H9 (cell line): ENCODE data around the gene RAB4B. TPM values are rescaled to one million over a fixed set of nuclear protein-coding genes. Genes with fewer than 3 reads are reported as not detected.
A peak's percentile ranks its signal among the peaks of the same experiment; 100 is the strongest.

Experiments
- DNase-seq: peaks from one replicate; pipeline ENCODE4 v3.0.0-alpha.2; 2017
- H2AFZ ChIP-seq: one replicate; pipeline ENCODE4 v1.6.1; 2013; ENCODE audit warnings: mild to moderate bottlenecking, low read length, control low read depth, moderate library complexity
- H2AK5ac ChIP-seq: 2 replicates; pipeline ENCODE4 v1.6.1; 2013; ENCODE audit warnings: low read length, control low read depth, mixed read lengths; ENCODE audit not compliant: insufficient read length
- H2BK120ac ChIP-seq: one replicate; pipeline ENCODE4 v1.6.1; 2013; ENCODE audit warnings: low read depth, mild to moderate bottlenecking, low read length, control low read depth, inconsistent platforms; ENCODE audit not compliant: poor library complexity, severe bottlenecking
- H2BK12ac ChIP-seq: 2 replicates; pipeline ENCODE4 v1.6.1; 2013; ENCODE audit warnings: low read length, control low read depth, mixed read lengths, low read depth; ENCODE audit not compliant: insufficient read length
- H2BK15ac ChIP-seq: 2 replicates; pipeline ENCODE4 v1.6.1; 2013; ENCODE audit warnings: low read depth, low read length, control low read depth
- H2BK20ac ChIP-seq: one replicate; pipeline ENCODE4 v1.6.1; 2013; ENCODE audit warnings: low read depth, mild to moderate bottlenecking, low read length, control low read depth, inconsistent platforms; ENCODE audit not compliant: poor library complexity, severe bottlenecking
- H2BK5ac ChIP-seq: 2 replicates; pipeline ENCODE4 v1.6.1; 2013; ENCODE audit warnings: low read length, control low read depth, mixed read lengths; ENCODE audit not compliant: insufficient read length
- H3K14ac ChIP-seq: 2 replicates; pipeline ENCODE4 v1.6.1; 2013; ENCODE audit warnings: low read length, control low read depth; ENCODE audit not compliant: insufficient read depth
- H3K18ac ChIP-seq: 2 replicates; pipeline ENCODE4 v1.6.1; 2013; ENCODE audit warnings: low read depth, mild to moderate bottlenecking, mixed read lengths, low read length, control low read depth; ENCODE audit not compliant: insufficient read length
- H3K23ac ChIP-seq: 2 replicates; pipeline ENCODE4 v1.6.1; 2013; ENCODE audit warnings: low read length, control low read depth, mixed read lengths, low read depth; ENCODE audit not compliant: insufficient read length
- H3K23me2 ChIP-seq: 2 replicates; pipeline ENCODE4 v1.6.1; 2013; ENCODE audit warnings: low read depth, mild to moderate bottlenecking, mixed read lengths, low read length, control low read depth; ENCODE audit not compliant: insufficient read length, poor library complexity, severe bottlenecking
- H3K27ac ChIP-seq: 2 replicates; pipeline ENCODE4 v1.5.1; 2013; ENCODE audit warnings: low read length, control low read depth, mixed read lengths, low read depth; ENCODE audit not compliant: insufficient read length
- H3K27me3 ChIP-seq: 2 replicates; pipeline ENCODE4 v1.6.1; 2013; ENCODE audit warnings: low read length, control low read depth, inconsistent platforms; ENCODE audit not compliant: insufficient read depth
- H3K4ac ChIP-seq: 2 replicates; pipeline ENCODE4 v1.6.1; 2013; ENCODE audit warnings: low read depth, mild to moderate bottlenecking, control low read depth, inconsistent platforms, low read length, moderate library complexity
- H3K4me1 ChIP-seq: 2 replicates; pipeline ENCODE4 v1.6.1; 2013; ENCODE audit warnings: low read length, control low read depth, inconsistent platforms; ENCODE audit not compliant: insufficient read depth
- H3K4me2 ChIP-seq: 2 replicates; pipeline ENCODE4 v1.6.1; 2013; ENCODE audit warnings: low read length, control low read depth, mixed read lengths; ENCODE audit not compliant: insufficient read length, insufficient read depth
- H3K56ac ChIP-seq: 2 replicates; pipeline ENCODE4 v1.6.1; 2013; ENCODE audit warnings: low read depth, mild to moderate bottlenecking, mixed read lengths, low read length, control low read depth; ENCODE audit not compliant: insufficient read length
- H3K79me1 ChIP-seq: 2 replicates; pipeline ENCODE4 v1.6.1; 2013; ENCODE audit warnings: low read depth, mild to moderate bottlenecking, moderate library complexity, low read length, control low read depth, inconsistent platforms; ENCODE audit not compliant: insufficient read depth, poor library complexity, severe bottlenecking
- H3K79me2 ChIP-seq: 2 replicates; pipeline ENCODE4 v1.6.1; 2013; ENCODE audit warnings: low read length, control low read depth, inconsistent platforms; ENCODE audit not compliant: insufficient read depth
- H3K9ac ChIP-seq: 2 replicates; pipeline ENCODE4 v1.6.1; 2013; ENCODE audit warnings: low read length, control low read depth, mixed read lengths; ENCODE audit not compliant: insufficient read length; ENCODE audit errors: extremely low read depth
- H3K9me3 ChIP-seq: one replicate; pipeline ENCODE4 v1.6.1; 2013; ENCODE audit warnings: low read depth, low read length, inconsistent platforms; ENCODE audit not compliant: control insufficient read depth
- H3T11ph ChIP-seq: one replicate; pipeline ENCODE4 v1.6.1; 2013; ENCODE audit warnings: mild to moderate bottlenecking, low read length, control low read depth, inconsistent platforms
- H4K20me1 ChIP-seq: one replicate; pipeline ENCODE4 v1.6.1; 2013; ENCODE audit not compliant: control insufficient read depth, insufficient read length, insufficient read depth
- H4K5ac ChIP-seq: 2 replicates; pipeline ENCODE4 v1.6.1; 2013; ENCODE audit warnings: low read depth, mild to moderate bottlenecking, mixed read lengths, low read length, control low read depth; ENCODE audit not compliant: insufficient read length
- H4K8ac ChIP-seq: replicated peaks from 2 replicates; pipeline ENCODE4 v1.6.1; 2013; ENCODE audit warnings: low read length, control low read depth, mixed read lengths, low read depth; ENCODE audit not compliant: insufficient read length
- H4K91ac ChIP-seq: 2 replicates; pipeline ENCODE4 v1.6.1; 2013; ENCODE audit warnings: low read depth, mild to moderate bottlenecking, moderate library complexity, mixed read lengths, low read length, control low read depth; ENCODE audit not compliant: insufficient read length
- H3K27ac Mint-ChIP-seq, 3 experiments: 2 replicates in 2 of 3; 3 replicates in 1 of 3; pipeline ENCODE4 v1.8.0; 2020 to 2021; ENCODE audit warnings: mixed read lengths in 3 of 3, mild to moderate bottlenecking in 1 of 3, moderate library complexity in 1 of 3
- H3K27me3 Mint-ChIP-seq: 2 replicates; pipeline ENCODE4 v1.8.0; 2021; ENCODE audit warnings: low read depth, mild to moderate bottlenecking, moderate library complexity, mixed read lengths
- H3K36me3 Mint-ChIP-seq, 3 experiments: 2 replicates in 2 of 3; 3 replicates in 1 of 3; pipeline ENCODE4 v1.8.0; 2020 to 2021; ENCODE audit warnings: low read depth in 3 of 3, mixed read lengths in 3 of 3; ENCODE audit not compliant: insufficient read depth in 1 of 3
- H3K4me1 Mint-ChIP-seq, 2 experiments: 2 replicates each; pipeline ENCODE4 v1.8.0; 2020; ENCODE audit warnings: mixed read lengths in 2 of 2
- H3K4me3 Mint-ChIP-seq, 2 experiments: 2 replicates in 1 of 2; 3 replicates in 1 of 2; pipeline ENCODE4 v1.8.0; 2020 to 2021; ENCODE audit warnings: mild to moderate bottlenecking in 2 of 2, mixed read lengths in 2 of 2, moderate library complexity in 1 of 2
- H3K9me3 Mint-ChIP-seq, 2 experiments: 2 replicates in 1 of 2; 3 replicates in 1 of 2; pipeline ENCODE4 v1.8.0; 2020; ENCODE audit warnings: mild to moderate bottlenecking in 2 of 2, mixed read lengths in 2 of 2, moderate library complexity in 1 of 2
- WGBS: extraction: QIAGEN DNeasy Blood & Tissue Kit; methylation state at CpG from one replicate; pipeline ENCODE4 v1.1.7; 2013; ENCODE audit warnings: missing lambda C conversion rate, low lambda C conversion rate, mixed read lengths; ENCODE audit not compliant: insufficient read length; ENCODE audit errors: extremely low coverage; 5-methylcytosine and 5-hydroxymethylcytosine counted together
- total RNA-seq: library from RNA; stranded (reverse); gene quantifications from 2 replicates; pipeline ENCODE4 v1.2.1, GENCODE V29; 2021
- TF ChIP-seq, protein P1 (sequence below): fragments of 200-600 bp; sonication (generic); conservative IDR thresholded peaks from 3 replicates; pipeline ENCODE4 v1.8.0; 2021; ENCODE audit warnings: antibody characterized with exemption, mild to moderate bottlenecking

The RAB4B gene
- total RNA-seq, 1 experiment from 2014 or later, result 26.8 TPM

GRCh38 chr19:40744554-40745401, 33.3 kb upstream of the RAB4B start:
- Histone ChIP-seq H2BK15ac (no peak overlapping the region), H3K27me3 (no peaks in the 10 kb centered on the region), H3K79me2 (no peaks in the 10 kb centered on the region; the same call in 1 of the 2 replicates), H3K79me1 (no peaks in the 10 kb centered on the region), H4K5ac (no peak overlapping the region), H3K27ac (no peak overlapping the region), H4K91ac (no peak overlapping the region), H2BK120ac (no peak overlapping the region), H3T11ph (no peak overlapping the region), H2AFZ (no peak overlapping the region), H3K23ac (no peak overlapping the region), H3K4me1 (peaks cover 4% of the 10 kb centered on the region; the same call in 1 of the 2 replicates), H3K4me2 (no peak overlapping the region), H3K9me3 (no peaks in the 10 kb centered on the region), H3K56ac (no peak overlapping the region), H4K8ac (no peak overlapping the region), H4K20me1 (no peaks in the 10 kb centered on the region), H2BK12ac (no peak overlapping the region), H2AK5ac (no peak overlapping the region), H2BK5ac (no peak overlapping the region), H3K23me2 (peaks cover 5% of the 10 kb centered on the region), H3K14ac (no peak overlapping the region), H3K18ac (no peak overlapping the region), H2BK20ac (no peak overlapping the region), H3K4ac (no peak overlapping the region), H3K9ac (no peak overlapping the region)
- peak; percentile 78 for DNase-seq
- H3K9me3 Mint-ChIP-seq, result no peaks in the 10 kb centered on the region
- TF ChIP-seq, protein P1, sequence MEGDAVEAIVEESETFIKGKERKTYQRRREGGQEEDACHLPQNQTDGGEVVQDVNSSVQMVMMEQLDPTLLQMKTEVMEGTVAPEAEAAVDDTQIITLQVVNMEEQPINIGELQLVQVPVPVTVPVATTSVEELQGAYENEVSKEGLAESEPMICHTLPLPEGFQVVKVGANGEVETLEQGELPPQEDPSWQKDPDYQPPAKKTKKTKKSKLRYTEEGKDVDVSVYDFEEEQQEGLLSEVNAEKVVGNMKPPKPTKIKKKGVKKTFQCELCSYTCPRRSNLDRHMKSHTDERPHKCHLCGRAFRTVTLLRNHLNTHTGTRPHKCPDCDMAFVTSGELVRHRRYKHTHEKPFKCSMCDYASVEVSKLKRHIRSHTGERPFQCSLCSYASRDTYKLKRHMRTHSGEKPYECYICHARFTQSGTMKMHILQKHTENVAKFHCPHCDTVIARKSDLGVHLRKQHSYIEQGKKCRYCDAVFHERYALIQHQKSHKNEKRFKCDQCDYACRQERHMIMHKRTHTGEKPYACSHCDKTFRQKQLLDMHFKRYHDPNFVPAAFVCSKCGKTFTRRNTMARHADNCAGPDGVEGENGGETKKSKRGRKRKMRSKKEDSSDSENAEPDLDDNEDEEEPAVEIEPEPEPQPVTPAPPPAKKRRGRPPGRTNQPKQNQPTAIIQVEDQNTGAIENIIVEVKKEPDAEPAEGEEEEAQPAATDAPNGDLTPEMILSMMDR, result peak; percentile 41; the same call in 2 of the 3 replicates
- H3K36me3 Mint-ChIP-seq, result peaks cover 6 to 17% (median 12%) of the 10 kb centered on the region in 3 experiments; a peak in 5 of 7 replicates
- H3K4me3 Mint-ChIP-seq, result no peak overlapping the region; a peak in 1 of 5 replicates
- H3K27ac Mint-ChIP-seq, result peak overlapping the region; percentile 85 to 95 (median 92); a peak in 6 of 7 replicates
- no peaks in the 10 kb centered on the region for H3K27me3 Mint-ChIP-seq
- H3K4me1 Mint-ChIP-seq, result peaks cover 21 to 25% of the 10 kb centered on the region in 2 experiments
- WGBS, result no CpG with 5 or more reads among the region's 17 CpGs
